ENCODE results near the gene TMEM97. TPM values are rescaled to one million over a fixed set of nuclear protein-coding genes. Genes with fewer than 3 reads are reported as not detected.

Gene TMEM97
- total RNA-seq, 1 donor from 2014 or later = 64.4 TPM

DNA sequence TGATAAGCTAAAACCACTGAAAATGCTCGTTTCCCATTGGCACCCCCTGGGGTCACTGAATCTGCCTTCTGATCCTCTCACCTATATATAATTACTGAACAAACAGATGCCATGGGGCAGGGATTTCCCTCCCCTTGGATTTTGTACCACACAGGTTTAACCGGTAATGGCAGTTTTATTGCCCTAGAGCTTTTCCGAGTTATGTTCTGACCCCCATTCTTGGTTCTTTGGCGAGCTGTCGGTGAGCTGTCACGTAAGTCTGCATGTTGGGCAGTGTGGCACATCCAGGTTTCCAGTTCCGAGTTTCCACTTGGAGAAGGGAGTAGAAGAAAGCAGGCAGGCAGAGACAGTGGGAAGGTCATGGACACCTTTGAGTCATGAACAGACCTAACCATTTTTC lies 7.1 kb downstream of the TMEM97 start:
- Histone ChIP-seq H3K27me3 (no peaks in the 10 kb centered on the region), H3K27ac (no peak overlapping the region), H3K36me3 (peaks cover 38% of the 10 kb centered on the region), H3K4me1 (peaks cover 21% of the 10 kb centered on the region), H3K4me3 (no peak overlapping the region), H3K9me3 (no peaks in the 10 kb centered on the region)
- ATAC-seq (no peak), DNase-seq (no peak)
- intact Hi-C loops (cut with DNase I) = no loop called here
- TF ChIP-seq, protein P1, sequence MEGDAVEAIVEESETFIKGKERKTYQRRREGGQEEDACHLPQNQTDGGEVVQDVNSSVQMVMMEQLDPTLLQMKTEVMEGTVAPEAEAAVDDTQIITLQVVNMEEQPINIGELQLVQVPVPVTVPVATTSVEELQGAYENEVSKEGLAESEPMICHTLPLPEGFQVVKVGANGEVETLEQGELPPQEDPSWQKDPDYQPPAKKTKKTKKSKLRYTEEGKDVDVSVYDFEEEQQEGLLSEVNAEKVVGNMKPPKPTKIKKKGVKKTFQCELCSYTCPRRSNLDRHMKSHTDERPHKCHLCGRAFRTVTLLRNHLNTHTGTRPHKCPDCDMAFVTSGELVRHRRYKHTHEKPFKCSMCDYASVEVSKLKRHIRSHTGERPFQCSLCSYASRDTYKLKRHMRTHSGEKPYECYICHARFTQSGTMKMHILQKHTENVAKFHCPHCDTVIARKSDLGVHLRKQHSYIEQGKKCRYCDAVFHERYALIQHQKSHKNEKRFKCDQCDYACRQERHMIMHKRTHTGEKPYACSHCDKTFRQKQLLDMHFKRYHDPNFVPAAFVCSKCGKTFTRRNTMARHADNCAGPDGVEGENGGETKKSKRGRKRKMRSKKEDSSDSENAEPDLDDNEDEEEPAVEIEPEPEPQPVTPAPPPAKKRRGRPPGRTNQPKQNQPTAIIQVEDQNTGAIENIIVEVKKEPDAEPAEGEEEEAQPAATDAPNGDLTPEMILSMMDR (IDR thresholded peaks at IDR 0.05) = no peak

DNA sequence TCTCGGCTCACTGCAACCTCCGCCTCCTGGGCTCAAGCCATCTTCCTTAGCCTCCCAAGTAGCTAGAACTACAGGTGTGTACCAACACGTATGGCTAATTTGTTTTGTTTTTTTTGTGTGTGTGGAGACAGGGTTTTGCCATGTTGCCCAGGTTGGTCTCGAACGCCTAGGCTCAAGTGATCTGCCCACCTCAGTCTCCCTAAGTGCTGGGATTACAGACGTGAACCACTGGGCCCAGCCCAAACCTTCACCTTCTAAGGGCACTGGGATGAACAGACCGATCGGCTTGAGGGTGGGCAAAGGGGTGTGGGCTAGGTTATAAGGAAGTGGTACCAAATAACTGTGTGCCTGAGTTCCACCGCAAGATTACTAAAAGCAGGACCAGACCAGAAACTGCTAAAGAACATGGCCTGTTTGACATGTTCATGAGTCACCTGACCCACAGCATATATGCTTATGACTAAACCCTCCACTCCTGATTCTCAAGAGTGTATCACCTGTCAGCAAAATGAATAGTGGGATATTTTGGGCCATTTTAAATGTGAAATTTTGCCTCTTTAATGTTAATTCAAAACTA lies 8.1 kb downstream of the TMEM97 start:
- no peaks in the 10 kb centered on the region for H3K9me3 ChIP-seq
- H3K27ac ChIP-seq = peak overlapping the region; percentile 6
- peaks cover 48% of the 10 kb centered on the region for H3K36me3 ChIP-seq
- H3K27me3 ChIP-seq = no peaks in the 10 kb centered on the region
- no peak for DNase-seq
- H3K4me3 ChIP-seq = no peak overlapping the region
- intact Hi-C loops (cut with DNase I) = no loop called here
- H3K4me1 ChIP-seq = peaks cover 21% of the 10 kb centered on the region
- ATAC-seq = no peak
- TF ChIP-seq, protein P1 (IDR thresholded peaks at IDR 0.05) = no peak

DNA sequence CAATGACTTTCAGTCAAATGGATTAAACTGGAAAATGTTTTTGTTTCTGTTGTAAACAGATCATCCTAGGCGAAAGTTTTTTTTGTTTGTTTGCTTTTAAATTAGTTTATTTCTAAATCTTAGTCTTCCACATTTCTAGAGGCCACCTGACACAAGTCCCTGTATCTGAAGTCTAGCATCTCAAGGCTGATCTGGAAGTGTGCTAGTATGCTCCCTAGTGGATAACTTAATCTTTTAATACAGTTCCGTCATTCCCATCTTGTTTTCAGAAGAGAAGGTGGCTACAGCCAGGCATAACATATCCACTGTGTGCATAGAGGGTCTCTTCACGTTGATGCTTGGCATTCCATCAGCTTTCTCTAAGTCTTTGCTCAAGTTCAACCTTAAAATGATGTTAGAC lies 8.7 kb downstream of the TMEM97 start:
- Histone ChIP-seq H3K27me3 (no peaks in the 10 kb centered on the region), H3K9me3 (no peaks in the 10 kb centered on the region), H3K27ac (peak overlapping the region; percentile 6), H3K36me3 (peaks cover 49% of the 10 kb centered on the region), H3K4me1 (peaks cover 21% of the 10 kb centered on the region), H3K4me3 (no peak overlapping the region)
- ATAC-seq (no peak), DNase-seq (no peak)
- TF ChIP-seq, protein P1 (IDR thresholded peaks at IDR 0.05) = no peak
- intact Hi-C loops (cut with DNase I) = no loop called here

DNA sequence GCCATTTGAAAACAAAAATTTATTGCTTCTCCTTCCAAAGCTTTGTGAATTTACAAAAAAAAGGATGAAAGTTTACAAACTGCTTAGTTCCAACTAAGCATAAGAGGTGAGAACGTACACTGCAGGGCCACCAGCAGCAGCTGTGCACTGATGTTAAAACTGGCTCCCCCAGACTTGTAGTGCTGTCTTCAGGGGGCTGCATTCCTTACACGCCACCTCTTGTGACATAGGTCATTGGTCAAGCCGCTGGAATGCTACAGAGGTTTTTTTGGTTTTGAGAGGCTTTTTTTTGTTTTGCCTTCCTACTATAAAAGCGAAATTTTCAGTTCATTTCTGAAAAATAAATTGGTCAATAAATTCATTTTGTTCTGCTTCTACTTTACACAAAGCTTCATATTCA lies 9.3 kb downstream of the TMEM97 start:
- TF ChIP-seq, protein P1 (IDR thresholded peaks at IDR 0.05) = no peak
- intact Hi-C loops (cut with DNase I) = no loop called here
- Histone ChIP-seq H3K4me1 (peaks cover 22% of the 10 kb centered on the region), H3K36me3 (peaks cover 49% of the 10 kb centered on the region), H3K4me3 (no peak overlapping the region), H3K9me3 (no peaks in the 10 kb centered on the region), H3K27ac (no peak overlapping the region), H3K27me3 (no peaks in the 10 kb centered on the region)
- no peak for ATAC-seq
- DNase-seq = no peak

DNA sequence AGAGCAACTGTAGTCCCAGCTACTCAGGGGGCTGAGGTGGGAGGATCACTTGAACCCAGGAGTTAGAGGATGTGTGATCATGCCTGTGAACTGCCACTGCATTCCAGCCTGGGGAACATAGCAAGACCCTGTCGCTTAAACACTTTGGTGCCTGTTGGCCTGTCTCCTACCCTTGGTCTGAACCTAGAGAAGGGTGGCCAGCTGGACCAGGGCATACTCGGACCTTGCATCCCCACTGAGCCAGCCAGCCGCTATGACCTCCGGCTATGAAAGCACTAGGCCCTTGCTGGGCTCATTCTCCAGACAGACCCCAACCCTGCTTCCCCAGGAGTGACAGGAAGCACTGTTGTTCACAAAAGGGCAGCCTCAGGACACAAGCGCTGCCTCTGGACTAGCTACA lies 11.7 kb downstream of the TMEM97 start:
- intact Hi-C loops (cut with DNase I) = no loop called here
- ATAC-seq = no peak
- H3K27me3 ChIP-seq = no peaks in the 10 kb centered on the region
- DNase-seq = no peak
- peaks cover 49% of the 10 kb centered on the region for H3K36me3 ChIP-seq
- no peaks in the 10 kb centered on the region for H3K9me3 ChIP-seq
- H3K4me3 ChIP-seq = no peak overlapping the region
- no peak overlapping the region for H3K27ac ChIP-seq
- H3K4me1 ChIP-seq = peaks cover 18% of the 10 kb centered on the region
- TF ChIP-seq, protein P1 (IDR thresholded peaks at IDR 0.05) = no peak

DNA sequence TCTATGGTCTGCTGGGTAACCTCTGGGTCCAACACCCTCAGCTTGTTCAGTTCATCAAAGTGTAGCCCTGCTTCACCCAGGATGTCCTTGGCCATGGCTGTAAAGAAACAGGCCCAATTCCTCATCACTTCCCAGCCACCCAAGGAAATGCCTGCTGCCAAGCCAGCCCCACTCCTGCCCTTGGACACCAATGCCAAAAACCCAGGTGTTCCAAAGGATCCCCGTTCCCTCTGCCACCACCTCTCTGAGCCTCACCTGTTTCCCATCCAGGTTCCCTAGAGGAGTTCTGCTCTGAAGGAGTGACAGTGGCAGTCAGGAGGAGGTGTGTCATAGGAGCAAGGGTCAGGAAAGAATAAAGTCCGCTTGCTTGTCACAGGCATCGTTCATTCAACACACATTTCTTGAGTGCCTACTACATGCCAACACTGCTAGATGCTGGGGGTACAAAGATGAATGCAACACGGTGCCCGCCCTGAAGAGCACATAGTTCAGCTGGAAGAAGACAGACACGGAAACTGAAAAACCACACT lies 13.0 kb downstream of the TMEM97 start:
- H3K4me3 ChIP-seq = no peak overlapping the region
- ATAC-seq (no peak), DNase-seq (no peak)
- H3K27me3 ChIP-seq = no peaks in the 10 kb centered on the region
- no peak overlapping the region for H3K27ac ChIP-seq
- H3K4me1 ChIP-seq = peaks cover 26% of the 10 kb centered on the region
- intact Hi-C loops (cut with DNase I) = no loop called here
- peaks cover 49% of the 10 kb centered on the region for H3K36me3 ChIP-seq
- TF ChIP-seq, protein P1 (IDR thresholded peaks at IDR 0.05) = no peak
- no peaks in the 10 kb centered on the region for H3K9me3 ChIP-seq

Data from upper lobe of right lung (tissue), 1 donor.